Measurements from ENCODE around the gene SMURF1. TPM values are rescaled to one million over a fixed set of nuclear protein-coding genes. Genes with fewer than 3 reads are reported as not detected.

Gene SMURF1
- total and polyA plus RNA-seq, 2 experiments from 2014 or later: 12.4 to 21.7 TPM

DNA sequence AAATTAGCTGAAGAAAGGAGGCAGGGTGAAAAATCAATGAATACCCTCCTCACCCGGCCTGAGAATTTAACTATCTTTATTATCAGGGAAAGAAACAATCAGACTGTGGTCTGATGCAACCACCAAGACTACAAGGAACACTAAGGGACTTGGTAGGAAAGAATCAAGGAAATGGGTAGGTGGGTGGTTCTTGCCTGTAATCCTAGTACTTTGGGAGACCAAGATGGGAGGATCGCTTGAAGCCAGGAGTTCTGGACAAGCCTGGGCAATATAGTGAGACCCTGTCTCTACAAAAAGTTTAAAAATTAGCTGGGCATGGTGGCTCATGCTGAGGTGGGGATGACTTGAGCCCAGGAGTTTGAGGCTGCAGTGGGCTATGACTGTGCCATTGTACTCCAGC is 12.6 kb downstream of the SMURF1 start:
- Histone ChIP-seq H3K27ac (no peak overlapping the region), H2AFZ (no peak overlapping the region), H4K20me1 (ENCODE audit: insufficient read depth, poor library complexity, severe bottlenecking) (peaks cover 70% of the 10 kb centered on the region), H3K4me1 (ENCODE audit: insufficient read depth) (peaks cover 12% of the 10 kb centered on the region), H3K4me3 (no peak overlapping the region), H3K9me2 (replicated peaks; ENCODE audit: insufficient read depth) (no peaks in the 10 kb centered on the region), H3K4me2 (no peak overlapping the region), H3K27me3 (no peaks in the 10 kb centered on the region), H3K36me3 (replicated peaks; ENCODE audit: insufficient read depth, low read depth) (no peaks in the 10 kb centered on the region), H3K9me3 (ENCODE audit: low read depth) (no peaks in the 10 kb centered on the region), H3K79me2 (peaks cover 100% of the 10 kb centered on the region)
- 93% methylated on average over 2 of the region's 2 CpGs for WGBS (ENCODE audit: low lambda C conversion rate, missing lambda C conversion rate)
- TF ChIP-seq EZH2 (IDR thresholded peaks at IDR 0.05; ENCODE audit: borderline replicate concordance) (no peak), EZH2phosphoT487 (IDR thresholded peaks at IDR 0.05; ENCODE audit: low read depth, severe bottlenecking, unreplicated experiment) (no peak)
- TF ChIP-seq, protein P1, sequence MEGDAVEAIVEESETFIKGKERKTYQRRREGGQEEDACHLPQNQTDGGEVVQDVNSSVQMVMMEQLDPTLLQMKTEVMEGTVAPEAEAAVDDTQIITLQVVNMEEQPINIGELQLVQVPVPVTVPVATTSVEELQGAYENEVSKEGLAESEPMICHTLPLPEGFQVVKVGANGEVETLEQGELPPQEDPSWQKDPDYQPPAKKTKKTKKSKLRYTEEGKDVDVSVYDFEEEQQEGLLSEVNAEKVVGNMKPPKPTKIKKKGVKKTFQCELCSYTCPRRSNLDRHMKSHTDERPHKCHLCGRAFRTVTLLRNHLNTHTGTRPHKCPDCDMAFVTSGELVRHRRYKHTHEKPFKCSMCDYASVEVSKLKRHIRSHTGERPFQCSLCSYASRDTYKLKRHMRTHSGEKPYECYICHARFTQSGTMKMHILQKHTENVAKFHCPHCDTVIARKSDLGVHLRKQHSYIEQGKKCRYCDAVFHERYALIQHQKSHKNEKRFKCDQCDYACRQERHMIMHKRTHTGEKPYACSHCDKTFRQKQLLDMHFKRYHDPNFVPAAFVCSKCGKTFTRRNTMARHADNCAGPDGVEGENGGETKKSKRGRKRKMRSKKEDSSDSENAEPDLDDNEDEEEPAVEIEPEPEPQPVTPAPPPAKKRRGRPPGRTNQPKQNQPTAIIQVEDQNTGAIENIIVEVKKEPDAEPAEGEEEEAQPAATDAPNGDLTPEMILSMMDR (IDR thresholded peaks at IDR 0.05; ENCODE audit: poor library complexity): no peak
- DNase-seq (ENCODE audit: low spot score): no peak

DNA sequence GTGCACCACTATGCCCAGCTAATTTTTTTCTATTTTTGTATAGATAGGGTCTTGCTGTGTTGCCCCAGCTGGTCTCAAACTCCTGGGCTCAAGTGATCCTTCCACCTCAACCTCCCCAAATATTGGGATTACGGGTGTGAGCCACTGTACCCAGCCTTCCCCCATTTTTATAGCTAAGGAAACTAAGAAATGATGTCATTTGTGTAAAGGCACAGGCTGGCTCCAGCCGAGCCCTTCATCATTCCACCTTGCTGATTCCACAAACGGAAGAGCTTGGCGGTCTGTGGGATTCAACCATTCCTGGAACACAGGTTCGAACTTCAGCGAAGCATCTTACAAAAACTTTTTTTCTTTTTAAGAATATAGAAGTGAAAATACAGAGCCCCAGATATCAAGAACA is 14.4 kb downstream of the SMURF1 start:
- Histone ChIP-seq H3K27ac (no peak overlapping the region), H3K9me2 (replicated peaks; ENCODE audit: insufficient read depth) (no peaks in the 10 kb centered on the region), H3K36me3 (replicated peaks; ENCODE audit: insufficient read depth, low read depth) (no peaks in the 10 kb centered on the region), H2AFZ (no peak overlapping the region), H3K4me3 (no peak overlapping the region), H3K27me3 (no peaks in the 10 kb centered on the region), H3K4me1 (ENCODE audit: insufficient read depth) (peaks cover 25% of the 10 kb centered on the region), H3K79me2 (peaks cover 100% of the 10 kb centered on the region), H3K9me3 (ENCODE audit: low read depth) (no peaks in the 10 kb centered on the region), H3K4me2 (no peak overlapping the region), H4K20me1 (ENCODE audit: insufficient read depth, poor library complexity, severe bottlenecking) (peaks cover 71% of the 10 kb centered on the region)
- DNase-seq (ENCODE audit: low spot score): no peak
- WGBS (ENCODE audit: low lambda C conversion rate, missing lambda C conversion rate): 96% methylated on average over 6 of the region's 6 CpGs
- TF ChIP-seq EZH2 (IDR thresholded peaks at IDR 0.05; ENCODE audit: borderline replicate concordance): no peak
- TF ChIP-seq EZH2phosphoT487 (IDR thresholded peaks at IDR 0.05; ENCODE audit: low read depth, severe bottlenecking, unreplicated experiment): no peak
- TF ChIP-seq, protein P1 (IDR thresholded peaks at IDR 0.05; ENCODE audit: poor library complexity): no peak

DNA sequence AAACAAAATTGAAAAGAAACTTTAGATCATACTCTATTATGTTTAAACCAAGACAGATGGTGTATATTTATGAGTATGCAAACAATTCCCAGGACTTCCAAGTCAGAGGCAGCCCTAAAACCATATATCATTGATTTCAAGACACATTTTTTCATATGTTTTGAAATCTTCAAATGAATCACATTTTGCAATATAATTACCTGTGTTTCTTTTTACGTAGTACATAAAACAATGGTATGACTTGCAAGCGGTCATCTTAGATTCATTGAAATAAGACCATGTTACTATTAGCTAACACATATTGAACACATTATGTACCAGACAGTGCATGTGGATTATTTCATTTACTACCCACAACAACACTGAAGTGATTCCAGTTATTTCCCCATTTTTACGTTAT is 14.9 kb downstream of the SMURF1 start:
- Histone ChIP-seq H3K79me2 (peaks cover 100% of the 10 kb centered on the region), H4K20me1 (ENCODE audit: insufficient read depth, poor library complexity, severe bottlenecking) (peaks cover 70% of the 10 kb centered on the region), H3K4me2 (peak overlapping the region; percentile 16), H3K9me3 (ENCODE audit: low read depth) (no peaks in the 10 kb centered on the region), H3K9me2 (replicated peaks; ENCODE audit: insufficient read depth) (no peaks in the 10 kb centered on the region), H3K27me3 (no peaks in the 10 kb centered on the region), H3K4me3 (no peak overlapping the region), H3K36me3 (replicated peaks; ENCODE audit: insufficient read depth, low read depth) (no peaks in the 10 kb centered on the region), H3K27ac (no peak overlapping the region), H3K4me1 (ENCODE audit: insufficient read depth) (peaks cover 31% of the 10 kb centered on the region), H2AFZ (no peak overlapping the region)
- TF ChIP-seq EZH2phosphoT487 (IDR thresholded peaks at IDR 0.05; ENCODE audit: low read depth, severe bottlenecking, unreplicated experiment) (no peak), EZH2 (IDR thresholded peaks at IDR 0.05; ENCODE audit: borderline replicate concordance) (no peak)
- WGBS (ENCODE audit: low lambda C conversion rate, missing lambda C conversion rate): 80% methylated on average over 3 of the region's 3 CpGs
- DNase-seq (ENCODE audit: low spot score): no peak

DNA sequence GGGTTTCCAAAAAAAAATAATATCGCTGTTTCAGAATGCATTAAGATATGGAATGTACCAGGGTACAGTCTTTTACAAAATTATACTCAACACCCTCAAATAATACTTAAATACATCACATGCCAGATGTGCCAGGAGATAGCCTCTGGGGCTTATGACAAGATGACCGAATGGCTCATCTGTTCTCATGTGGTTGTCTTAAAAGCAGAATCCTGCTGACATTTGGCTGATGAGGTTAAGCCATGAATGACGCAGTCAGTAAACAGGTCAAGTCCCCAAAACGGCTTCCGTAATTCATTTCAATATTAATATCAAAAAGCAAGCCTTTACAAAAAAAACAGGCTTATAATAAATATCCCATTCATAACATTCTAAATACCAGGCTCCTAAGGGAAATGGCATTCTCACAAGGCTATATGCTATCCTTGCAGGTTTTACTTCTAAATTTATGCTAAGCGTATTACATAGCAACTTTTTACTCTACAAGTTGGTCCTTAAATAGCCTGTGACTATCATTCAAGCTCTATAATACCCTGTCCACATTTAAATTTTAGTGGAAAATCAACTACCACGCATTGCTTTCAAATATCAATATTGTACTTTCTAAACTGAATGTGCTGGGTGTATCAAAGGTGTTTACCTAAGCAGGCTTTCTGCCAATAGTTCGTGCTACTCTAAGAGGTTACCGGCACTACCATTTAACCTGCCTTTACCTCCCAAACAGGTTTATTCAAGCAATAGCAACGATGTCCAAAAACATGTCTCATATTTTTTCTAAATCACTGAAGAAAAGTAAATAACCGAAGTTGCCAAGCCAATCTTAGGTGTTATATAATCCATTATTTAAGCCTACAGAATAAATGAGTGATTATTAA is 15.6 kb downstream of the SMURF1 start:
- peak overlapping the region; percentile 16 for H3K4me2 ChIP-seq
- H3K4me1 ChIP-seq (ENCODE audit: insufficient read depth): peaks cover 32% of the 10 kb centered on the region

More for the DNA sequence above, 15.6 kb downstream of the SMURF1 start:
- DNase-seq (ENCODE audit: low spot score): no peak
- TF ChIP-seq, protein P1 (IDR thresholded peaks at IDR 0.05; ENCODE audit: poor library complexity): no peak
- no peak for TF ChIP-seq EZH2 (IDR thresholded peaks at IDR 0.05; ENCODE audit: borderline replicate concordance)
- Histone ChIP-seq H4K20me1 (ENCODE audit: insufficient read depth, poor library complexity, severe bottlenecking) (peaks cover 66% of the 10 kb centered on the region), H2AFZ (no peak overlapping the region), H3K9me2 (replicated peaks; ENCODE audit: insufficient read depth) (no peaks in the 10 kb centered on the region), H3K27ac (no peak overlapping the region), H3K27me3 (no peaks in the 10 kb centered on the region), H3K79me2 (peaks cover 100% of the 10 kb centered on the region), H3K9me3 (ENCODE audit: low read depth) (no peaks in the 10 kb centered on the region), H3K4me3 (no peak overlapping the region), H3K36me3 (replicated peaks; ENCODE audit: insufficient read depth, low read depth) (no peaks in the 10 kb centered on the region)
- WGBS (ENCODE audit: low lambda C conversion rate, missing lambda C conversion rate): 78% methylated on average over 11 of the region's 11 CpGs

All from hepatocyte (in vitro differentiated cells).